Endothelial cell of umbilical vein (primary cell): ENCODE measurements around the gene VCL. TPM values are rescaled to one million over a fixed set of nuclear protein-coding genes. Genes with fewer than 3 reads are reported as not detected.

Experiments used
- BruUV-seq: library from RNA; stranded (reverse); fragments of 400-500 nt; replicated peaks from 2 replicates; lab custom pipeline; 2021; lab: Mats Ljungman, UMichigan
- CTCF ChIA-PET: fragments of 300-600, 350-600 bp; sonication (Branson Sonifier 250); formaldehyde crosslinking; loops from one replicate; lab custom pipeline; 2021; ENCODE audit warnings: antibody characterized with exemption, inconsistent platforms; lab: Charles Lee
- POLR2A ChIA-PET: fragments of 300-600, 350-600 bp; sonication (Branson Sonifier 250); formaldehyde crosslinking; loops from one replicate; lab custom pipeline; 2021; ENCODE audit warnings: antibody characterized with exemption, inconsistent platforms; lab: Charles Lee
- DNase-seq: peaks from one replicate; pipeline ENCODE4 v3.0.0-alpha.2; 2011; ENCODE audit warnings: low read depth, low spot score
- FAIRE-seq: peaks from 2 replicates; lab custom pipeline; 2011; peaks lifted over from hg19 to GRCh38; lab: Jason Lieb, UNC
- H2AFZ ChIP-seq: 2 replicates; pipeline ENCODE4 v1.6.0; 2012; ENCODE audit warnings: low read depth, low read length, control low read depth, inconsistent platforms
- H3K27ac ChIP-seq: 2 replicates; pipeline ENCODE4 v1.5.1; 2011; ENCODE audit warnings: low read depth, mild to moderate bottlenecking, control low read depth, low read length, moderate library complexity; ENCODE audit not compliant: insufficient read depth
- H3K27me3 ChIP-seq, 2 experiments: 2 replicates each; pipeline versions ENCODE4 v1.6.0 to v1.6.1; 2011; ENCODE audit warnings: low read length in 2 of 2, mixed read lengths in 1 of 2; ENCODE audit not compliant: control insufficient read depth in 2 of 2, insufficient read depth in 2 of 2
- H3K36me3 ChIP-seq, 2 experiments: 2 replicates in 1 of 2; 3 replicates in 1 of 2; pipeline ENCODE4 v1.5.1; 2011; ENCODE audit warnings: low read length in 2 of 2, mild to moderate bottlenecking in 1 of 2, moderate library complexity in 1 of 2; ENCODE audit not compliant: control insufficient read depth in 2 of 2, insufficient read depth in 2 of 2; ENCODE audit errors: extremely low read depth in 1 of 2
- H3K4me1 ChIP-seq: 3 replicates; pipeline ENCODE4 v1.5.1; 2011; ENCODE audit warnings: mild to moderate bottlenecking, low read length; ENCODE audit not compliant: control insufficient read depth, insufficient read depth; ENCODE audit errors: extremely low read depth
- H3K4me2 ChIP-seq: 2 replicates; pipeline ENCODE4 v1.6.1; 2011; ENCODE audit warnings: low read length, control low read depth, mixed read lengths; ENCODE audit not compliant: insufficient read depth
- H3K4me3 ChIP-seq, 3 experiments: fragments of 200-600 bp in 1 of 3; sonication (generic), shearing (Covaris generic) in 1 of 3; replicated peaks in 1 of 3; 2 replicates each; pipeline ENCODE4 v1.5.1; 2011 to 2016; ENCODE audit warnings: control low read depth in 3 of 3, low read length in 3 of 3, mild to moderate bottlenecking in 2 of 3, inconsistent platforms in 1 of 3, low read depth in 1 of 3, moderate library complexity in 1 of 3; ENCODE audit not compliant: insufficient read depth in 1 of 3
- H3K79me2 ChIP-seq: 2 replicates; pipeline ENCODE4 v1.6.0; 2012; ENCODE audit warnings: low read length, inconsistent platforms; ENCODE audit not compliant: control insufficient read depth, insufficient read depth
- H3K9ac ChIP-seq: replicated peaks from 2 replicates; pipeline ENCODE3; 2011; ENCODE audit warnings: low read length, control low read depth; ENCODE audit not compliant: insufficient read depth; ENCODE audit errors: extremely low read depth
- H3K9me1 ChIP-seq: replicated peaks from 3 replicates; pipeline ENCODE4 v1.6.0; 2011; ENCODE audit warnings: mild to moderate bottlenecking, low read length; ENCODE audit not compliant: control insufficient read depth, insufficient read depth; ENCODE audit errors: extremely low read depth
- H3K9me3 ChIP-seq: replicated peaks from 2 replicates; pipeline ENCODE4 v1.5.1; 2012; ENCODE audit warnings: low read length, inconsistent platforms; ENCODE audit not compliant: control insufficient read depth, insufficient read depth
- H4K20me1 ChIP-seq: replicated peaks from 2 replicates; pipeline ENCODE3; 2011; ENCODE audit warnings: mild to moderate bottlenecking, low read length; ENCODE audit not compliant: control insufficient read depth, insufficient read depth; ENCODE audit errors: extremely low read depth
- CTCF ChIP-seq, 2 donors: IDR thresholded peaks; 1 replicate in 1 of 2; 2 replicates in 1 of 2; pipeline ENCODE4 v1.5.1; 2011; ENCODE audit warnings: low read length in 2 of 2, mild to moderate bottlenecking in 2 of 2, moderate library complexity in 2 of 2, control low read depth in 1 of 2, inconsistent platforms in 1 of 2, low read depth in 1 of 2; ENCODE audit not compliant: insufficient read depth in 1 of 2; ENCODE audit errors: extremely low read depth in 1 of 2
- EZH2 ChIP-seq: IDR thresholded peaks from 2 replicates; pipeline ENCODE4 v1.6.1; 2012; ENCODE audit warnings: borderline replicate concordance, low read depth, mild to moderate bottlenecking, moderate library complexity, low read length, inconsistent platforms; ENCODE audit not compliant: severe bottlenecking
- FOS ChIP-seq: IDR thresholded peaks from 2 replicates; pipeline ENCODE4 v1.6.1; 2011; ENCODE audit warnings: mild to moderate bottlenecking, low read length, moderate library complexity, borderline replicate concordance; ENCODE audit not compliant: insufficient read depth
- JUN ChIP-seq: IDR thresholded peaks from 2 replicates; pipeline ENCODE4 v1.6.1; 2011; ENCODE audit warnings: borderline replicate concordance, low read depth; ENCODE audit not compliant: insufficient read length, insufficient read depth
- MAX ChIP-seq: IDR thresholded peaks from 2 replicates; pipeline ENCODE4 v1.6.1; 2011; ENCODE audit not compliant: insufficient read depth, insufficient read length
- MYC ChIP-seq: IDR thresholded peaks from one replicate; pipeline ENCODE4 v1.6.1; 2011; ENCODE audit warnings: mild to moderate bottlenecking, low read depth, low read length
- POLR2AphosphoS5 ChIP-seq: IDR thresholded peaks from 2 replicates; pipeline ENCODE4 v1.6.1; 2012; ENCODE audit warnings: low read depth, mild to moderate bottlenecking, control low read depth, low read length, moderate library complexity; ENCODE audit not compliant: insufficient read depth
- dilution Hi-C: fragments of 300-500 bp; cut with MboI; formaldehyde crosslinking; loops from one replicate; pipeline ENCODE4 v1.15.0; 2019; ENCODE audit warnings: low sequenced_read_pairs; ENCODE audit not compliant: extremely low pct_ligation_motif_present
- intact Hi-C: fragments of 100-400 bp; cut with micrococcal nuclease; formaldehyde crosslinking; loops from one replicate; pipeline ENCODE4 v1.10.0; 2022
- polyA plus RNA-seq, 4 experiments: library from polyadenylated mRNA; depleted of rRNA in 3 of 4; stranded (reverse) in 3 of 4; unstranded in 1 of 4; fragments of >200 nt; gene quantifications; 2 replicates each; pipeline versions ENCODE4 v1.2.1 to v1.2.3, GENCODE V29; 2011 to 2012; ENCODE audit warnings: missing spikeins in 1 of 4
- total RNA-seq: library from RNA; stranded (reverse); gene quantifications from 2 replicates; pipeline ENCODE4 v1.2.3, GENCODE V29; 2021

The VCL gene
- total and polyA plus RNA-seq, 2 donors (not counting 3 experiments of a cell fraction or from before 2014, with no cell fraction given), result 95.4 to 231 TPM

GRCh38 chr10:73948947-73949633, 48.8 kb upstream of the VCL start:
- dilution Hi-C loops (no loop called here), intact Hi-C loops (no loop called here)
- Histone ChIP-seq H3K36me3 (no peaks in the 10 kb centered on the region), H3K79me2 (no peaks in the 10 kb centered on the region), H3K9me1 (no peaks in the 10 kb centered on the region), H4K20me1 (no peaks in the 10 kb centered on the region), H3K27me3 (no peaks in the 10 kb centered on the region), H2AFZ (no peak overlapping the region), H3K9ac (no peak overlapping the region), H3K4me3 (no peak overlapping the region), H3K27ac (no peak overlapping the region), H3K4me2 (no peak overlapping the region), H3K4me1 (no peaks in the 10 kb centered on the region), H3K9me3 (no peaks in the 10 kb centered on the region)
- ChIA-PET CTCF (interaction anchor here (1.1 to 2.3 kb wide), 4 partner anchors 9 to 154 kb away, joined by 3 to 7 read pairs (median 6); no protein-coding TSS in a partner anchor), POLR2A (no interaction called here)
- FAIRE-seq (no peak), DNase-seq (no peak)
- no TSS peak for BruUV-seq
- TF ChIP-seq FOS, result no peak
- TF ChIP-seq MAX, result no peak
- no peak for TF ChIP-seq POLR2AphosphoS5
- TF ChIP-seq JUN, result no peak
- no peak for TF ChIP-seq CTCF (IDR thresholded peaks at IDR 0.05; ENCODE audit: extremely low read depth in 1 of 2, insufficient read depth in 1 of 2, low read depth in 1 of 2, low read length in 2 of 2)
- TF ChIP-seq EZH2, result no peak
- TF ChIP-seq MYC, result no peak
